ENCODE data around the gene DNAI2. TPM values are rescaled to one million over a fixed set of nuclear protein-coding genes. Genes with fewer than 3 reads are reported as not detected.

Gene DNAI2
- not detected for polyA plus RNA-seq (ENCODE audit: insufficient read length)

DNA sequence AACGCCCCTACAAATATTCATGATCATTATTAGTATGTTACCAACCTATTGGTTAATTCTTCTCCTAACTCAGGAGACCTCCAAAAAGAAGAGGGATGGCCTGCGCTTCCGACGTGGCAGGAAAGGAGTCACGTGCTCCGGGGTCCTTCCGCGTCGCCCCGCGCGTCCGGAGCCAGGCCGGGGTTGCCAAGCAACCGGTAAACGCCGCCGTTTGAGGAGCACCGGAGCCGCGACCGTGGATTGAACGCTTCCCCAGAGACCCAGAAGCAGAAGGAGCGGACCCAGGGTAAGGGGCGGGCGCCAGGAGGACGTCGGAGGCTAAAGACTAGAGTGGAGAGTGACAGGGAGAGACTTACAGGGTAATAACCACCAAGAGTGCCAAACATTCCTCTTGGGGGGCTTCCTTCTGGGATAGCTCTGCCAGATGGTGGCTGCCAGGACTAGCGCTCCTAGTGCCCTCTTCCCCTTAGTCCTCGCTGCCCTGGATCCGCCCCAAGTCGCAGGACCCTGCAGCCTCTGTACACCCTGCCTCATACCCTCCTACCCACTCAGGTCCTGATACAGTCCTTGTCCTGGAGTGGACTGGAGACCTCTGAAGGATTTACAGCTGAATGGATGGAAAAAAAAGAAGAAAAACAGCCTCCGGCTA lies at the start of gene DNAI2:
TSS of gene DNAI2 (plus strand) at position 175 of the 649 bp plus-strand sequence. CDS start 7,584 bp downstream, outside the sequence.
- no peak for DNase-seq

DNA sequence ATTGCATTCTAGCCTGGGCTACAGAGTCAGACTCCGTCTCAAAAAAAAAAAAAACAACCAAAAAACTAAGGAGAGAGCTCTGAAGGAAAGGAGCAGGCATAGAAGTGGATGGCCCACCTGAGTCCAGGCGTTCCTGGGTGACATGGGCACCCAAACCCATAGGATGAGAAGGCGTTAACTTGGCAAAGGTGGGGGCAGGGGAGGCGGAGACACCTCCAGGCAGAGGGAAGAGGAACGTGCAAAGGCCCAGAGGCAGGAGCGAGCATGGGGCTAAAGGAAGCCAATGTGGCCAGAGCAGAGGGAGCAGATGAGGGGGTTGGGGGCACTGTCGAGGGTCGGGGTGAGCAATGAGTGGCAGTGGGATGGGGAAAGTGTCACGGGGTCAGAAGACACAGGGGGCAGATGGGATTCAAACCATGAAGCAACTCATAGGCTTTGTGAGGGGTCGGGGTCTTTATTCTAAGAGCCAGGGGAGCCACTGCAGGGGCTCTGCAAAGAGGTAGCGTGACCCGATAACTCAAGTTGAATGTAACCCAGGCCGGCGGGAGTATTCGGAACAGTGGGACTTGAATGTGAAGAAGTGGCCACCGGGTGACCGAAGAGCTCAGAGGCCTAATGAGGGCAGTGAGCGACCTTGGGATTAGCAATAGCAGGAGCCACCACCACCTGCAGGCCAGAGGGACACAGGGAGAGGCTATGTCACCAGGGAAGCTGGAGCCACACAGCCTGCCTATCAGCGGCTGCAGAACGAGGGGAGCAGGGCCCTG lies 48.9 kb upstream of the DNAI2 start:
- no peak for DNase-seq

DNA sequence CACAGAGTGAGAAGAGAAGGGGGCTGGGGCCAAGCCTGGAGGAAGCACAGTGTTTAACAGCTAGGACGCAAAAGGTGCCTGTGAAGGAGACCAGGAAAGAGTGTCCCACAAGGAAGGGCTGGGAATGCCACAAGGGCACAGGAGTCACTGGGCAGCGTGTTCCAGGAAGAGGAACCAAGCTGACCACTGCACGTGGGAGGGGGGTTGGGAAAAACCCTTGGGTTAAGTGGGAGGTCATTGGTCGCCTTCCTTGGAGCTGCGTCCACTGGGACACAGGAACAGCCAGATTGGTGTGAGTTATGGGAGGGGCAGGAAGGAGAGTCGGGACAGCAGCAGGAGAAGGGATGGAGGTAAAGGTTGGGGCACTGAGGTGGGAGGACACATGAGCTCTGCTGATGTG lies 47.8 kb upstream of the DNAI2 start:
- DNase-seq = no peak

- no peak for DNase-seq
Measured at GRCh38 chr17:74227271-74228080, 46.6 kb upstream of the DNAI2 start.

- no peak for DNase-seq
Measured at GRCh38 chr17:74228306-74228978, 45.6 kb upstream of the DNAI2 start.

GRCh38 chr17:74230896-74231295 lies 43.1 kb upstream of the DNAI2 start:
- no peak for DNase-seq

- no peak for DNase-seq
Measured at GRCh38 chr17:74231928-74232907, 41.8 kb upstream of the DNAI2 start.

GRCh38 chr17:74233937-74234336 lies 40.1 kb upstream of the DNAI2 start:
- no peak for DNase-seq

DNA sequence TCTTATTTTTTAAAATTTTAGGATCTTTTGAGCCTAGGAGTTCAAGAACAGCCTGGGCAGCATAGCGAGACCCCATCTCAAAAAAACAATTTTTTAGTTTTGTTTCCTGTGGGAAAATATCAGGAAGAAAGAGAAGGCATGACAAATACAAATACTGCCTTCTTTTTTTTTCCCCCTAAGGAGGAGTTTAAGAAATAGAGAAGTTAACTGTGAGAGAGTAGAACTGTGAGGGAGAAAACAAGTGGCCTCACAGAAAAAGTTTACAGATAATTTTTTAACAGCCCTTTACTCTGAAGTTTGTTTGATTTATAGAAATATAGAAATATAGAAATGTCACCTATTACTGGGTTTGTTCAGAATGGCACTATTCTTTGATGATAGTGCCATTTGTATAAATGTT lies 39.5 kb upstream of the DNAI2 start:
- DNase-seq = no peak

GRCh38 chr17:74235040-74235581 lies 38.9 kb upstream of the DNAI2 start:
- no peak for DNase-seq

DNA sequence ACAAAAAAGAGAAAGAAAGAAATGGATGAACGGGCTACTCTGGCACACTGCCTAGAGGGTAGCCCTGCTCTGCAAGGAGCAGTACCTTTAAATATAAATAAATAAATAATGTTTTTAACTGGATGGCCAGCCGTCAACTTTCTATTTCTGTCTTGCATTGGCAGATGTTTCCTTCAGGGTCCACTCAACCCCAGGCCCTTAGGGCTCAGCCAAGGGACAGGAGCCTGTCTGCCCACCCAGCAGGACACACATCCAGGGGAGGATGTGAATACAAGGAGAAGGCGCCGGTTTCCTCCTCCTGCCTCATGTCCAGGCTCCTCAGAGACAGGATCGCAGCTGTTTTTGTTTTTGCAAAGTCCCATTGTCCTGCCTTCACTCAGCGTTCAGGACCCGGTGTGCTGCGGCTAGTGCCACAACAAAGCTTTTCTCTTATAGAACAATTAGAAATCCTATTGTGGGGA lies 38.1 kb upstream of the DNAI2 start:
- DNase-seq = peak; percentile 59

DNA sequence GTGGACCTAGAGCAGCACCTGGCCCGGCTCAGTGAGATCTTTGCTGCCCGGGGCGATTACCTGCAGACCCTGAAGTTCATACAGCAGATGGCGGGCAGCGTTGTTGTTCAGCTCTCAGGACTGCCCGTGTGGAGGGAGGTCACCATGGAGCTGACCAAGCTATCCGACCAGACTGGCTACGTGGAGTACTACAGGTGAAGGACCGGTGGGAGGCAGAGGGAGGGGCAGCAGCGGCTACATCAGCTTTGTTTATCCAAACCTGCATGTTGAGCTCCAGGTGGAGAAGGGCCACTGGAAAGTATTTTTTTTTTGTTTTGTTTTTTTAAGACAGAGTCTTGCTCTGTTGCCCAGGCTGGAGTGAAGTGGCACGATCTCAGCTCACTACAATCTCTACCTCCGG lies 36.7 kb upstream of the DNAI2 start:
- DNase-seq = no peak

- DNase-seq = no peak
Measured at GRCh38 chr17:74239172-74239571, 34.9 kb upstream of the DNAI2 start.

- peak; percentile 90 for DNase-seq
Measured at GRCh38 chr17:74240618-74241205, 33.3 kb upstream of the DNAI2 start.

GRCh38 chr17:74241431-74241830 lies 32.6 kb upstream of the DNAI2 start:
- no peak for DNase-seq

DNA sequence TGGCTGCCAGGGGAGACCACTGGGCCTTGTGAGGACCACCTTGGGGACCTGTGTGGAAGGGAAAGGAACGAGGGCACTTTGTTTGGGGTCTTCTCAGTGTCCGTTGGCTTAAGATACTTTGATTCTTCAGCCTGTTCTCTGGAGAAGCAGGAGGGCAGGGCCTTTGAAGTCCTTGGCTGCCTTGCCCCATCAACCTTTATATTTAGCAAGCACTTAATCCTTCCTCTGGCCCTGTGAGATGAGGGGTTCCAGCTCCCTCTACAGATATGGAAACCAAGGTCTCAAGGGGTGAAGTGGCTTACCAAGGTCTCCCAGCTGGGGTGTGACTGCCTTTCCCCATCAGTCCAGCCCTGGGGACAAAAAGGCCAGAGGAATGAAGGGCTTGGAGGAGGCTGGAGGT lies 32.2 kb upstream of the DNAI2 start:
- no peak for DNase-seq

DNA sequence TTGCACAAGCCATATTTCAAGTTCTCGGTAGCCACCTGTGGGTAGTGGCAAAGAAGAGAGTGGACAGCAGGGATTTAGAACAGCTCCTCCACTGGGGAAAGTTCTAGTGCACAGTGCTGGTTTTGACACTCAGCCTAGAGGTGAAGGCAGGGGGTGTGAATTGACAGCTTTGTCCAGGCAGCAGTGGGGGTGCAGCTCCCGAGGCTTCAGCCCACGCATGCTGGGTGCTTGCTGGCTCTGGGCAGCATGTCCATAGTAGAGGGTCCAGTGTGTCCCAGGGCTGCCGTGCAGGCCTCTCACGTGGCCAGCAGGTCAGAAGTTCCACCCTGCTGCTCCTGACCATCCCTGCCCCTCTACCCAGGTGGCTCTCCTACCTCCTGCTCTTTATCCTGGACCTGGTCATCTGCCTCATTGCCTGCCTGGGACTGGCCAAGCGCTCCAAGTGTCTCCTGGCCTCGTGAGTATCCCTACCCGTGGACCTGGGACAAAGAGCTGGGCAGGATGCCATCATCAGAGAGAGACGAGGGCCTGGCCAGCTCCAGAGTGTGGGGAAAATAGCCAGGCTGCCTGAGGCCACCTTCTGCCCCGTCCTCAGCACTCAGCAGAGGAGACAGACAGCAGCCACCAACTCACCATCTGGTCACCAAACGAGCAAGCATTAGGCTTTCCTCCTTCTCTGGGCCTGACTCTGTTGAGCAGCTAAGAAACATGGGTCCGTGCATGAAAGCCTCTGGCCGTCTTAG lies 30.9 kb upstream of the DNAI2 start:
- DNase-seq = no peak

DNA sequence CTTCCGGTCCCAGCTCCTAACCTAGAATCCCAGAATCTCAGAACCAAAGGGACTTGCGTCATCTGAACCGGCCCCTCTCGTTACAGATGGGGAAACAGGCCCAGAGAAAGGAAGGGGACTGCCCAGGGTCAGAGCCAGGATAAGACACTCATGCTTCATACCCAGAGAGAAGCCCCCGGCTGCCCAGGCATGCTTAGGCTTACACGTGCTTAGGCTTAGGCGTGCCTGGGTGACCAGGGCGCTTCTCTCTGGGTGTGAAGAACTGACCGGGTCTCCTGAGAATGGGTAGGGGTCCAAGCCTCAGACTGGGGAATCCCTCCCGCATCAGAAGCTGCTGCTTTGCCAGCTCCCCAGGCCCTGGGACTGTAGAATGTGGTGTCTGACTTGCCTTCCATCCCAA lies 29.9 kb upstream of the DNAI2 start:
- no peak for DNase-seq

DNA sequence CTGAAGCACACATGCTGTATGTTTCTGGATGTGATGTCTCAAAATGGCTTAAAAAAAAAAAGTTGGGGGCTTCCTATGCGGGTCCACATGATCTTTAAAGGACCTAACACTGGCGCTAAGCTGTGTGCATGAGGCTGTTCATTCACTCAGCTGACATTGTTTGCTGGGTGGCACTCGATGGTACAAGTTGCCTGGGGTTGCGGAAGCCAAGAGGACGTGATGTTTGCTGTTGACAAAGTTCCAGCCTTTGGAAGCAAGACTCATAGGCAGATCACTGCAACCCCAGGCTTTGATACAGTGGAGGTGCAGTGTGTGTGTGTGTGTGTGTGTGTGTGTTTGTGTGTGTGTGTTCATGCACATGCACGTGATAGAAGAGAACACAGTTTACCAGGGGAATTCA lies 29.5 kb upstream of the DNAI2 start:
- DNase-seq = no peak

Measured in hindlimb muscle (tissue), 1 donor.